ENCODE measurements around the gene FUT8.

FUT8 gene

GRCh38 chr14:65774041-65774440 is 361.5 kb downstream of the FUT8 start:
- DNase-seq (ENCODE audit: low spot score): no peak

GRCh38 chr14:65776193-65776852 is 363.8 kb downstream of the FUT8 start:
- no peak for DNase-seq (ENCODE audit: low spot score)

GRCh38 chr14:65780566-65780965 is 368.0 kb downstream of the FUT8 start:
- DNase-seq (ENCODE audit: low spot score): no peak

GRCh38 chr14:65783101-65783500 is 370.6 kb downstream of the FUT8 start:
- DNase-seq (ENCODE audit: low spot score): no peak

- DNase-seq (ENCODE audit: low spot score): no peak
These were observed 371.0 kb downstream of the FUT8 start for GRCh38 chr14:65783576-65783975.

GRCh38 chr14:65784574-65784973 is 372.0 kb downstream of the FUT8 start:
- DNase-seq (ENCODE audit: low spot score): no peak

GRCh38 chr14:65787461-65787860 is 374.9 kb downstream of the FUT8 start:
- DNase-seq (ENCODE audit: low spot score): no peak

- no peak for DNase-seq (ENCODE audit: low spot score)
These were observed 376.3 kb downstream of the FUT8 start for GRCh38 chr14:65788876-65789275.

- DNase-seq (ENCODE audit: low spot score): no peak
These were observed 376.8 kb downstream of the FUT8 start for GRCh38 chr14:65789363-65789762.

GRCh38 chr14:65790172-65790815 is 377.8 kb downstream of the FUT8 start:
- DNase-seq (ENCODE audit: low spot score): no peak

- no peak for DNase-seq (ENCODE audit: low spot score)
These were observed 378.9 kb downstream of the FUT8 start for GRCh38 chr14:65791191-65791981.

- no peak for DNase-seq (ENCODE audit: low spot score)
These were observed 379.8 kb downstream of the FUT8 start for GRCh38 chr14:65792208-65792905.
